Glutamatergic neuron (in vitro differentiated cells): ENCODE measurements around the gene AP2A1. TPM values are rescaled to one million over a fixed set of nuclear protein-coding genes. Genes with fewer than 3 reads are reported as not detected.

Experiments used
- DNase-seq: peaks from one replicate; pipeline ENCODE4 v3.0.0; 2022
- H3K27ac Mint-ChIP-seq: one replicate; pipeline ENCODE4 v1.8.0; 2020; ENCODE audit warnings: mild to moderate bottlenecking, mixed read lengths, inconsistent platforms; ENCODE audit not compliant: unreplicated experiment
- H3K27me3 Mint-ChIP-seq: one replicate; pipeline ENCODE4 v1.8.0; 2020; ENCODE audit warnings: mild to moderate bottlenecking, moderate library complexity, mixed read lengths, inconsistent platforms; ENCODE audit not compliant: unreplicated experiment
- H3K36me3 Mint-ChIP-seq: one replicate; pipeline ENCODE4 v1.8.0; 2020; ENCODE audit warnings: mild to moderate bottlenecking, mixed read lengths, inconsistent platforms; ENCODE audit not compliant: unreplicated experiment
- H3K4me1 Mint-ChIP-seq: one replicate; pipeline ENCODE4 v1.8.0; 2020; ENCODE audit warnings: mild to moderate bottlenecking, low read depth, mixed read lengths, inconsistent platforms; ENCODE audit not compliant: unreplicated experiment
- H3K4me3 Mint-ChIP-seq: one replicate; pipeline ENCODE4 v1.8.0; 2020; ENCODE audit warnings: mild to moderate bottlenecking, mixed read lengths, inconsistent platforms; ENCODE audit not compliant: unreplicated experiment
- H3K9me3 Mint-ChIP-seq: one replicate; pipeline ENCODE4 v1.8.0; 2020; ENCODE audit warnings: mild to moderate bottlenecking, moderate library complexity, mixed read lengths, inconsistent platforms; ENCODE audit not compliant: unreplicated experiment
- CTCF ChIP-seq: fragments of 200-600 bp; sonication (generic); IDR thresholded peaks from one replicate; pipeline ENCODE4 v1.5.0; 2021; ENCODE audit not compliant: partially characterized antibody, unreplicated experiment
- total RNA-seq: library from RNA; stranded (reverse); fragmentation: NEBNext Ultra II Directional; extraction: Animal tissue kit (Norgen Biotek cat#: 25700); gene quantifications from one replicate; pipeline ENCODE4 v1.2.1, GENCODE V29; 2021; ENCODE audit not compliant: unreplicated experiment

AP2A1 gene
- total RNA-seq, 1 donor from 2014 or later, result 175 TPM

GRCh38 chr19:49853852-49854377 lies 87.1 kb downstream of the AP2A1 start:
- peak overlapping the region; percentile 78 for H3K27ac Mint-ChIP-seq
- peaks cover 18% of the 10 kb centered on the region for H3K9me3 Mint-ChIP-seq
- H3K4me1 Mint-ChIP-seq, result peaks cover 17% of the 10 kb centered on the region
- TF ChIP-seq CTCF, result no peak
- peaks cover 16% of the 10 kb centered on the region for H3K27me3 Mint-ChIP-seq
- peaks cover 5% of the 10 kb centered on the region for H3K36me3 Mint-ChIP-seq
- no peak for DNase-seq
- peak overlapping the region; percentile 81 for H3K4me3 Mint-ChIP-seq

GRCh38 chr19:49854378-49855263 lies 87.8 kb downstream of the AP2A1 start:
- Mint-ChIP-seq H3K36me3 (peaks cover 5% of the 10 kb centered on the region), H3K9me3 (peaks cover 18% of the 10 kb centered on the region), H3K4me3 (no peak overlapping the region)

GRCh38 chr19:49855277-49855675 lies 88.5 kb downstream of the AP2A1 start:
- H3K27ac Mint-ChIP-seq, result peak overlapping the region; percentile 62
- H3K9me3 Mint-ChIP-seq, result peaks cover 15% of the 10 kb centered on the region
- no peaks in the 10 kb centered on the region for H3K36me3 Mint-ChIP-seq
- peaks cover 11% of the 10 kb centered on the region for H3K4me1 Mint-ChIP-seq
- no peak for DNase-seq
- no peak overlapping the region for H3K4me3 Mint-ChIP-seq
- TF ChIP-seq CTCF, result no peak
- peaks cover 21% of the 10 kb centered on the region for H3K27me3 Mint-ChIP-seq

More at GRCh38 chr19:49854378-49855263, 87.8 kb downstream of the AP2A1 start:
- Mint-ChIP-seq H3K27me3 (peaks cover 19% of the 10 kb centered on the region), H3K4me1 (peaks cover 17% of the 10 kb centered on the region), H3K27ac (no peak overlapping the region)
- TF ChIP-seq CTCF, result no peak
- no peak for DNase-seq

GRCh38 chr19:49855676-49856573 lies 89.1 kb downstream of the AP2A1 start:
- Mint-ChIP-seq H3K4me1 (peaks cover 11% of the 10 kb centered on the region), H3K9me3 (peaks cover 12% of the 10 kb centered on the region), H3K27me3 (peaks cover 20% of the 10 kb centered on the region), H3K27ac (no peak overlapping the region), H3K36me3 (no peaks in the 10 kb centered on the region), H3K4me3 (no peak overlapping the region)
- TF ChIP-seq CTCF, result no peak
- DNase-seq, result no peak
